GM13976 (cell line): ENCODE data around the gene TIAM2.

Experiments used
- DNase-seq: peaks from one replicate; pipeline ENCODE4 v3.0.0; 2012; ENCODE audit warnings: low spot score
- CTCF ChIP-seq: IDR thresholded peaks from 2 replicates; pipeline ENCODE4 v1.5.1; 2012; ENCODE audit warnings: borderline replicate concordance, mild to moderate bottlenecking; ENCODE audit not compliant: insufficient read depth; ENCODE audit errors: extremely low read depth, missing control alignments, control extremely low read depth
- in situ Hi-C: fragments of 300-500 bp; cut with MboI; formaldehyde crosslinking; loops from one replicate; pipeline ENCODE4 v1.12.0; 2022; ENCODE audit warnings: low sequenced_read_pairs, mixed read lengths, inconsistent platforms; ENCODE audit not compliant: unreplicated experiment

The TIAM2 gene

GRCh38 chr6:155075930-155076695 is 81.0 kb downstream of the TIAM2 start:
- no peak for DNase-seq
- no peak for TF ChIP-seq CTCF
- in situ Hi-C loops, result no loop called here

GRCh38 chr6:155077331-155077730 is 82.2 kb downstream of the TIAM2 start:
- no peak for DNase-seq
- in situ Hi-C loops, result no loop called here
- TF ChIP-seq CTCF, result no peak

GRCh38 chr6:155077784-155078183 is 82.7 kb downstream of the TIAM2 start:
- in situ Hi-C loops, result no loop called here
- no peak for TF ChIP-seq CTCF
- DNase-seq, result no peak

- no peak for DNase-seq
- in situ Hi-C loops, result no loop called here
- no peak for TF ChIP-seq CTCF
Measured at GRCh38 chr6:155078331-155078745, 83.2 kb downstream of the TIAM2 start.

- no peak for DNase-seq
- in situ Hi-C loops, result no loop called here
Measured at GRCh38 chr6:155079985-155080452, 84.9 kb downstream of the TIAM2 start.

More at GRCh38 chr6:155079985-155080452, 84.9 kb downstream of the TIAM2 start:
- no peak for TF ChIP-seq CTCF
